Measurements from ENCODE around the gene LYRM2.

GRCh38 chr6:89605861-89606260, 32.7 kb downstream of the LYRM2 start:
- TF ChIP-seq CTCF (IDR thresholded peaks at IDR 0.05; ENCODE audit: low read depth, low read length) (no peak), EZH2phosphoT487 (IDR thresholded peaks at IDR 0.05; ENCODE audit: low read depth) (no peak)
